ENCODE results near the gene VWA3B. TPM values are rescaled to one million over a fixed set of nuclear protein-coding genes. Genes with fewer than 3 reads are reported as not detected.
A peak's percentile ranks its signal among the peaks of the same experiment; 100 is the strongest.

The VWA3B gene
- total RNA-seq, 1 donor from 2014 or later = 4.1 TPM

GRCh38 chr2:98324181-98324580 is 237.2 kb downstream of the VWA3B start:
- peaks cover 3% of the 10 kb centered on the region for H3K27me3 Mint-ChIP-seq
- TF ChIP-seq CTCF (conservative IDR thresholded peaks at IDR 0.05) = no peak
- no peak overlapping the region for H3K4me3 Mint-ChIP-seq
- DNase-seq (ENCODE audit: extremely low spot score, unreplicated experiment) = no peak
- H3K27ac Mint-ChIP-seq = no peak overlapping the region
- H3K36me3 Mint-ChIP-seq = no peaks in the 10 kb centered on the region
- H3K4me1 Mint-ChIP-seq (ENCODE audit: unreplicated experiment) = no peaks in the 10 kb centered on the region
- peaks cover 10% of the 10 kb centered on the region for H3K9me3 Mint-ChIP-seq

GRCh38 chr2:98327776-98328175 is 240.8 kb downstream of the VWA3B start:
- TF ChIP-seq CTCF (conservative IDR thresholded peaks at IDR 0.05) = no peak
- H3K27me3 Mint-ChIP-seq = peaks cover 3% of the 10 kb centered on the region
- no peak overlapping the region for H3K4me3 Mint-ChIP-seq

DNA sequence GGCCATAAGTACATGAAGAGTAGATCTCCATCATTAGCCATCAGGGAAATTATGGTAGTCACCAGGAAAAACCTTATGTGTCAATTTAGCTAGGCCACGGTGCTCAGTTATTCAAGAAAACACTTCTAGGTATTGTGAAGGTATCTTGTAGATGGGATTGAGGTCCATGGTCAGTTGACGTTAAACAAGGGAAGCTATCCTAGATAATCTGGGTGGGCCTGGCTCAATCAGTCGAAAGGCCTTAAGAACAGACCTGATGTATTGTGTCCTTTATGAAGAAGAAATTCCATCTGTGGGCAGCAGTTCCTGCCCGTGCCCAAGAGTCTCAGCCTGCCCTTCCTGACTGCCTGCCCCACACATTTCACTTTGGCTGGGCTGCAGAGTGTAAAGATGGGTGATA is 242.6 kb downstream of the VWA3B start:
- Mint-ChIP-seq H3K36me3 (no peaks in the 10 kb centered on the region), H3K9me3 (no peaks in the 10 kb centered on the region), H3K27me3 (peaks cover 3% of the 10 kb centered on the region), H3K4me3 (no peak overlapping the region), H3K4me1 (ENCODE audit: unreplicated experiment) (peaks cover 13% of the 10 kb centered on the region), H3K27ac (no peak overlapping the region)
- TF ChIP-seq CTCF (conservative IDR thresholded peaks at IDR 0.05) = no peak
- DNase-seq (ENCODE audit: extremely low spot score, unreplicated experiment) = no peak

More at GRCh38 chr2:98327776-98328175, 240.8 kb downstream of the VWA3B start:
- H3K36me3 Mint-ChIP-seq = no peaks in the 10 kb centered on the region
- no peak overlapping the region for H3K27ac Mint-ChIP-seq
- no peak for DNase-seq (ENCODE audit: extremely low spot score, unreplicated experiment)
- H3K4me1 Mint-ChIP-seq (ENCODE audit: unreplicated experiment) = no peaks in the 10 kb centered on the region
- peaks cover 5% of the 10 kb centered on the region for H3K9me3 Mint-ChIP-seq

DNA sequence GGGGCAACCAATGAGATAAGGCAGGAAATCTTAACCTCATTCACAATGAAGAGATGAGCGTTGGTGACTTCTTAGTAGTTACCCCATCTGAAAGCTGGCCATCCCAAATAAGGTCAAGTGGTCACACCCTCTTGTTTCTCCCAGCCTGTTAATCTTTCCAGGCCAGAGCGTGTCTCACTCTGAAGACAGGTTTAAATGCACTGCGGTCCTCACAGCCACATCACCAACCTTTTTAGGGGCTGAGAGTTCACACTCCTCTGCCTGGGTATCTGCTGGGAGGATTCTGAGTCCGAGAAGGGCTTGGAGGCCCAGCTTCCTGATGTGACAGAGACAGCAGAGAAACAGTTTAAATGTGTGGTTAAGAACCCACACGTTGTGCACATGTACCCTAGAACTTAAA is 246.0 kb downstream of the VWA3B start:
- H3K27me3 Mint-ChIP-seq = peaks cover 7% of the 10 kb centered on the region
- H3K4me1 Mint-ChIP-seq (ENCODE audit: unreplicated experiment) = peaks cover 21% of the 10 kb centered on the region
- no peak for DNase-seq (ENCODE audit: extremely low spot score, unreplicated experiment)
- H3K9me3 Mint-ChIP-seq = no peaks in the 10 kb centered on the region
- H3K36me3 Mint-ChIP-seq = no peaks in the 10 kb centered on the region
- no peak overlapping the region for H3K4me3 Mint-ChIP-seq
- no peak for TF ChIP-seq CTCF (conservative IDR thresholded peaks at IDR 0.05)
- H3K27ac Mint-ChIP-seq = no peak overlapping the region

DNA sequence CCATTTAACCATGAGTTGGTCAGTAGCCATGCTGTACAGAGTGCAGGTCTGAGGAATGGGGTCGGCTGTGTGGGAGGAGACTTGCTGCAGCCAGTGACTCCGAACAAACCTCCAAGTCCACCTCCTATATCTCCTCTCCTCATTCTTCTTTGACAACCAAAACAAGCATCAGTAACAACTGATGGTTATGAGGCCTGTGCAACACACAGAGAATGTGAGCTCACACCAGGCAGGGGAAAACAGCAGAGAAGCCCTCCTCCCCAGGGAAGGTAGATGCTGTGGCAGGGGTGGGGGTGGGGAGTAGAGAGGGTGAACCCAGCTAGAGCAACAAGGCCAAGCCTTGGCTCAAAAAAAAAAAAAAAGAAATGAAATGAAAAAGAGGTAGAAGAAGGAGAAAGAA is 247.0 kb downstream of the VWA3B start:
- peaks cover 7% of the 10 kb centered on the region for H3K27me3 Mint-ChIP-seq
- peaks cover 21% of the 10 kb centered on the region for H3K4me1 Mint-ChIP-seq (ENCODE audit: unreplicated experiment)
- no peak for DNase-seq (ENCODE audit: extremely low spot score, unreplicated experiment)
- H3K27ac Mint-ChIP-seq = no peak overlapping the region
- H3K36me3 Mint-ChIP-seq = no peaks in the 10 kb centered on the region
- peak overlapping the region; percentile 9 for H3K4me3 Mint-ChIP-seq
- no peaks in the 10 kb centered on the region for H3K9me3 Mint-ChIP-seq
- no peak for TF ChIP-seq CTCF (conservative IDR thresholded peaks at IDR 0.05)

Measured in type B pancreatic cell (in vitro differentiated cells).